Measurements from ENCODE around the gene SYNPO.

SYNPO gene

DNA sequence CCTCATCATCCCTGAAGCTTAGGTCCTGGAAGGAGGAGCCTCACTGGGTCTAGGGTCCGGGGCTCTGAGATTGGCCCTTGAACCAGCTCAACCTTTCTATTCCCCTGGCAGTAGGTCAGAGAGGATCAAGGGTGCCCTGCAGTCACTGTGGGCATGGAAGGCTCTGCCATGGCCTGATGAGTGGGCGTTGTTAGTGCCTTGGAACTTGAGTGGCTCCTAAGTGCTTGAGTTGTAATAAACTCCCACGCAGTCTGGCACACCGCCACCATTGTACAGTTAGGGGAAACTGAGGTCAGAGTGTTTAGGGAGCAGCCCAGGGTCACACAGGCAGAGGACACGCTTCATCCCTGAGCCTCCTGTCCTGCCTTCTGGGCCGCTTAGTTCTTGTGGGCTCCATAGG is 10.4 kb upstream of the SYNPO start:
- TF ChIP-seq, protein P1, sequence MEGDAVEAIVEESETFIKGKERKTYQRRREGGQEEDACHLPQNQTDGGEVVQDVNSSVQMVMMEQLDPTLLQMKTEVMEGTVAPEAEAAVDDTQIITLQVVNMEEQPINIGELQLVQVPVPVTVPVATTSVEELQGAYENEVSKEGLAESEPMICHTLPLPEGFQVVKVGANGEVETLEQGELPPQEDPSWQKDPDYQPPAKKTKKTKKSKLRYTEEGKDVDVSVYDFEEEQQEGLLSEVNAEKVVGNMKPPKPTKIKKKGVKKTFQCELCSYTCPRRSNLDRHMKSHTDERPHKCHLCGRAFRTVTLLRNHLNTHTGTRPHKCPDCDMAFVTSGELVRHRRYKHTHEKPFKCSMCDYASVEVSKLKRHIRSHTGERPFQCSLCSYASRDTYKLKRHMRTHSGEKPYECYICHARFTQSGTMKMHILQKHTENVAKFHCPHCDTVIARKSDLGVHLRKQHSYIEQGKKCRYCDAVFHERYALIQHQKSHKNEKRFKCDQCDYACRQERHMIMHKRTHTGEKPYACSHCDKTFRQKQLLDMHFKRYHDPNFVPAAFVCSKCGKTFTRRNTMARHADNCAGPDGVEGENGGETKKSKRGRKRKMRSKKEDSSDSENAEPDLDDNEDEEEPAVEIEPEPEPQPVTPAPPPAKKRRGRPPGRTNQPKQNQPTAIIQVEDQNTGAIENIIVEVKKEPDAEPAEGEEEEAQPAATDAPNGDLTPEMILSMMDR (IDR thresholded peaks at IDR 0.05; ENCODE audit: borderline replicate concordance, insufficient read depth, low read depth, low read length): no peak
- H3K4me3 ChIP-seq (ENCODE audit: low read depth, low read length): no peak overlapping the region

DNA sequence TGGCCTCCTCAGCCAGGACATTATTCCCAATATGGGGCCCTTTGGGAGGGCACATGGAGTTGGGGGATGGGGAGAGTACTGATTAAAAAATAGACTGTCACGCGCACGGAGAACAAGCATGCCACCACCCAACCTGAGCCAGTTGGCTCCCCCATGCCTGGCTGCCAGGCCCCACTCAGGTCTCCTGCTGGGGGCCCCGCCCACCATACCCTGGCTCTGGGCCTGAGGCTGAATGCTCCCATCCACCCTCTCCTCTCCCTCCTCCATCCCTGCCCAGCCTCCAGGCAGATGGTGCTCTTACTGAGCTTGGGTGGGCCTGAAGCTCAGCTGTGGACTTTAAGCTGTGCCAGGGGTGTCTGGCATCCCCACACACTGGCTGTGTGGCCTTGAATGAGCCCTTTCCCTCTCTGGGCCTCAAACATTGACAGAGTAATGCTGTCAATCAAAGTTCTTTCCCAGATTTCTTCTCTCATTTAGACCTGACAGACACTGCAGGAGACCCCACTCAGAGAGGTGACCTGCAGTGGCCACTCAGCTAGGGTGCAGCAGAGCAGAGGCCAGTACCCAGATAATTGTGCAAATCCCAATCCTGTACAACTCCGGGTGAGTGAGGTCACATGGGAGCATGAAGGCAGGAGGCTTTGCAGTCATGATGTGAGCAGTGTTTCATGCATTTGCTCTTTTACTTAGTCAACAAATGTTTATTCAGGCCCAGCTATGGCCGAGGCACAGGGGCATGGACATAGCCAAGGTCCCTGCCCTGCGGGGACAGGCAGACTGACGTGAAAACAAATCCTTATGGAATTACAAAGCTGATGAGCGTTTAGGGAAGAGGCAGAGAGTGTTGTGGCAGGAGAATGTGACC is 9.8 kb upstream of the SYNPO start:
- TF ChIP-seq, protein P1 (IDR thresholded peaks at IDR 0.05; ENCODE audit: borderline replicate concordance, insufficient read depth, low read depth, low read length): no peak
- H3K4me3 ChIP-seq (ENCODE audit: low read depth, low read length): no peak overlapping the region

DNA sequence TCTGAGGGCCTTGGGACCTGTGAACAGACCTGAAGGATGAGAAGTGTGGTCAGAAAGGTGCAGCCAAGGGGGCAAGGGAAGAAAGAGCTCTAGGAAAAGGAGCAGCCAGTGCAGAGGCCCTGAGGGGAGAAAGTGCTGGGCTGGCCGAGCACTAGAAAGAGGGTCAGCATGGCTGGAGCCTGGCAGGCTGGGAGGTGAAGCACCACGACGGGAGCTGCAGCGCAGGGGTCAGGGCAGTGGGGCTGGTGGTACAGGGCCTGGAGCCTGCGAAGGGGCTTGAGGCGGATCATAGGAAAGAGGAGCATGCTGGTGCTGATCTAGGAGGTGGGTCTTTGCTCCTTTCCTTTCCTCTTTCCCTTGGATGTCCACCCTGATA is 9.1 kb upstream of the SYNPO start:
- no peak overlapping the region for H3K4me3 ChIP-seq (ENCODE audit: low read depth, low read length)
- TF ChIP-seq, protein P1 (IDR thresholded peaks at IDR 0.05; ENCODE audit: borderline replicate concordance, insufficient read depth, low read depth, low read length): no peak

DNA sequence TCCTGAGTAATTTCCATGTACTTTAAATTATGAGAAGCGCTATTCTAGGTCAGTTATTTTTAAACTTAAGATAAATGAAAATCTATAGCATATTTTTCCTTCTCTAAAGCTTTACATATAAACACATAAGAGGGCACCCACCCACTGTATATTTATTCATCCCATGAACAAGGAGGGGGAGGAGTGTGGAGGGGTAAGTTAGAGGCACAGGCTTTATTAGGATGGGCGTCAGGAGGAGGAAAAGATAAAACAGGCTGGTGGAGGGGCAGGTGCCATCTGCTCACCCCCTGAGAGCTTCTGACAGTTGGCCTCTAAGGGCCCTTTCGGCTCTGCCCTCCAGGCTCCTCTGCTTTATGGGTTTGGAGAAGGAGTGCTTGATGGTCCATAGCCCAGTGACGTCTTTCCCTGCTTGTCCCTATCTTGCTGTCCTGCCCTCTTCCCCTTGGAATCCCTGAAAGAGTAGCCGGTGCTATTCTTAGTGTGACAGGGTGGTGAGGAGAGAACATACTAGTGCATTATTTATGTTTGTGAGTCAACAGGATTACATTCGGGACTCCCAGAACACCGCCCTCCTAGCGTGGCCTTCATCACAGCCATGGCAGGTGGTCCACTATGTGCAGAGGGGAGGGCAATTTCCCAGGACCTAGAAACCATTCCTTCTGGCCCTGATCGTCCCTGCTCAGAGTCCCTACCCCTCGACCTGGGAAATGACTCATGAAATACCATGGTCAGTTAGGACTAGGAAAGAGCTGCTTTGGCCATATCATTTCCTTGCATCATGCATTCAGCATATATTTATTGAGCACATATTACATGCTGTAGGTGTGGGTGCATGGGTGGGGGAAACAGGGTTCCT is 7.9 kb upstream of the SYNPO start:
- TF ChIP-seq, protein P1 (IDR thresholded peaks at IDR 0.05; ENCODE audit: borderline replicate concordance, insufficient read depth, low read depth, low read length): no peak
- no peak overlapping the region for H3K4me3 ChIP-seq (ENCODE audit: low read depth, low read length)

DNA sequence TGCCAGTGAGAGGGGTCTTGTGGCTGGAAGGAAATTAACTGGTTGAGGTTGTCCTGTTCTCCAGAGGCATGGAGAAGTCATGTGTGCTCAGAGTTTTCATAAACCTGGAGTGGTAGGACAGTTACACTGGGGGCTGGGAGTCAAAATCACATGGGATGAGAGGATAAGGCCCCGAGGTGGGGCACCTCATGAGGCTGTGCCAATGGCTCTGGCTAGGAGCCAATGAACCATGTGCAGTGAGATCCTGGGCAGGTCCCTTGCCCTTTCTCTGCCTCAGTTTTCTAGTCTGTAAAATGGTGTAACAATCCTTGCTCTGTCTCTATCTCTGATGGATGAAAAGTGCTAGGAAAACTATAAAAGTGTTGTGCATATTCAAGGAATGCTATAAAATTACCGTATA is 7.0 kb upstream of the SYNPO start:
- TF ChIP-seq, protein P1 (IDR thresholded peaks at IDR 0.05; ENCODE audit: borderline replicate concordance, insufficient read depth, low read depth, low read length): no peak
- H3K4me3 ChIP-seq (ENCODE audit: low read depth, low read length): no peak overlapping the region

DNA sequence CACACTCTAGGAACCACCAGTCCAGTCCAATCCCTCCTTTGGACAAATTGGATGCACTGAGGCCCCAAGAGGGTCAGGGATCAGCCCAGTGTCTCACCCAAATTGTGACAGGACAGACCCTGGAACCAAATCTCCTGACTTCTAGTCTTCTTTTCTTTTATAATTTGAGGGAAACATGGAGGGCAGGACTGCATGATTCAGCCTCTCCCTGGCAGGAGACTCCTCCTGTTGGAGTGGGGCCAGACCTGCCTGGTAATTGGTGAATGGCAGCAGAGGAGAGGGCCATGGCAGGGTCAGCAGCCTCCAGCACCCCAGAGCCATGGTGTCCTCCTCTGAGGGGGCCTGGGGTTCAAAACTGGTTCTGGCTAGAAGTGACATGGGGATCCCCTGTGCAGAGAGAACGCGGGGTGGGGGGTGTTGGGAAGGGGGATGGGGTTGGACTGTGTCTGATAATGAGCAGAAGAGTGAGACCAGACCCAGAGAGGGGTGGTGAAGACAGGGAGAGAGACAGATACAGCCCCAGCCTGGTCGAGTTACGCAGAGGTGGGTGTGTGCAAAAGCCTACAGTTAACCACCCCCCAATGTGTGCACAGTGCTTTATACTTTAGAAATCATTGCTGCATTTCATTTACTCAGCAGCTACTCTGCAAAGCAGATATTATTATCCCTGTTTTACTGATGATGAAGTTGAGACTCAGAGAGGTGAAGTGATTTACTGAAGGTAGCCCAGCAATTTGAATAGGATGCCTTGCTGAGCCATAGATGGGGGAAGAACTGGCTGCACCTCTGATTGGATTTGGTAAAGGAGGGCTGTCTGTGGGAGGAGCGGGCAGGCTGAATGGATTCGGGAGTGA is 3.8 kb upstream of the SYNPO start:
- TF ChIP-seq, protein P1 (IDR thresholded peaks at IDR 0.05; ENCODE audit: borderline replicate concordance, insufficient read depth, low read depth, low read length): no peak
- H3K4me3 ChIP-seq (ENCODE audit: low read depth, low read length): no peak overlapping the region

Data from GM12875 (cell line).